Spleen (tissue), 7 donors: ENCODE results near the gene SMARCC2.

ENCODE experiments used
- POLR2A ChIP-seq, 3 donors: fragments of 450-650 bp; IDR thresholded peaks; one replicate each; pipeline ENCODE4 v1.5.1; 2017; ENCODE audit warnings: antibody characterized with exemption in 3 of 3, mild to moderate bottlenecking in 1 of 3
- TF ChIP-seq, protein P1 (sequence below), 11 experiments: fragments of 200-600 bp in 7 of 11; fragments of 450-650 bp in 4 of 11; sonication (generic) in 4 of 11; IDR thresholded peaks in 8 of 11; conservative IDR thresholded peaks in 3 of 11; 1 replicate in 7 of 11; 2 replicates in 4 of 11; pipeline versions ENCODE4 v1.4.0 to v1.8.0; 2016 to 2021; ENCODE audit warnings: antibody characterized with exemption in 11 of 11, inconsistent platforms in 4 of 11, mild to moderate bottlenecking in 1 of 11
- donor health status: DM: no; HTN: no; CAD: no; lungs with moderate emphysema.
- donor health status: DM: no; HTN: no; CAD: no.
- donor health status: DM: no; HTN: no; CAD: no.

DNA sequence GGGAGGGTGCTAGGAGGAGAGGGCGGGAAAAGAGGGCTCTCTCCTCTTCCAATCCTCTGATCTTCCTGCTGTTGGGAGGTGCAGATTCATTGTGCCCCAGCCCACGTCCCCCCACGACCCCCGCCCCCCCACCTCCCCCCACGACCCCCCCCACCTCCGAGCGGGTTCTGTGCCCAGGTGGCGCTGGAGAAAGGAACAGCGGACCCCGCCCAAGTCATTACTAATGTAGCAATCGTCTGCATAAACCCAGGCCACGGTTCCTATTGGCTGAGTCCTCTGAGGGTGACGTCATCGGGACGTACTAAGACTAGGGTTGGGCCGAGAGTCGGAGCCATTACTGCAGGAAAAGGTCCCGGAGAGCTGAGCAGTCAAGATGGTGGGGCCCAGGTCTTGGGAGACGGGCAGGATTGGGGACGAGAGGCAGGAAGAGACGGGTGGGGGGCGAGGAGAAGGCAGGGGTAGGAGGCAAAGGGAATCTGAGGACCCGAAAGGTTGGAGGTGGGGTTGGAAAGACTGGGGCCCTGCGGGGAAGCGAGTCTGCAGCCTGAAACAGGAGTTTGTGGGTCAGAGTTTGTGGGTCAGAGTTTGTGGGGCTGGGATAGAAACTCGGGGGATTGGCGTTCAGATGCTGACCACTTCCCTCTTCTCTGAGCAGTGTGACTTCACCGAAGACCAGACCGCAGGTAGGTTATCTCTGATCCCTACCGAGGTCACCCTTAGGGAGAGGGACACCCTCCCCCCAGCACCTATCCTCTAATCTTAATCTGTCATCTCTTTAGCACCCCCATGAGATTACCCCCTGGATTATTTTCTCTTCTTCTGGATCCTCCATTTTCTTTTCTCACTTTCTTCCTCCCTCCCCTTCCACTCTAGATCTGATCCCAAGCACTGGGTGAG is 31.0 kb downstream of the SMARCC2 start, which contains the start of gene MYL6:
- TF ChIP-seq, protein P1, sequence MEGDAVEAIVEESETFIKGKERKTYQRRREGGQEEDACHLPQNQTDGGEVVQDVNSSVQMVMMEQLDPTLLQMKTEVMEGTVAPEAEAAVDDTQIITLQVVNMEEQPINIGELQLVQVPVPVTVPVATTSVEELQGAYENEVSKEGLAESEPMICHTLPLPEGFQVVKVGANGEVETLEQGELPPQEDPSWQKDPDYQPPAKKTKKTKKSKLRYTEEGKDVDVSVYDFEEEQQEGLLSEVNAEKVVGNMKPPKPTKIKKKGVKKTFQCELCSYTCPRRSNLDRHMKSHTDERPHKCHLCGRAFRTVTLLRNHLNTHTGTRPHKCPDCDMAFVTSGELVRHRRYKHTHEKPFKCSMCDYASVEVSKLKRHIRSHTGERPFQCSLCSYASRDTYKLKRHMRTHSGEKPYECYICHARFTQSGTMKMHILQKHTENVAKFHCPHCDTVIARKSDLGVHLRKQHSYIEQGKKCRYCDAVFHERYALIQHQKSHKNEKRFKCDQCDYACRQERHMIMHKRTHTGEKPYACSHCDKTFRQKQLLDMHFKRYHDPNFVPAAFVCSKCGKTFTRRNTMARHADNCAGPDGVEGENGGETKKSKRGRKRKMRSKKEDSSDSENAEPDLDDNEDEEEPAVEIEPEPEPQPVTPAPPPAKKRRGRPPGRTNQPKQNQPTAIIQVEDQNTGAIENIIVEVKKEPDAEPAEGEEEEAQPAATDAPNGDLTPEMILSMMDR (IDR thresholded peaks at IDR 0.05 in 8 of 11, conservative IDR thresholded peaks at IDR 0.05 in 3 of 11), result peak in 1 of 11 experiments; percentile 7
- TF ChIP-seq POLR2A (IDR thresholded peaks at IDR 0.05), result peak; percentile 90 to 98 (median 97)
